ENCODE results near the gene SLC17A7.

The SLC17A7 gene

GRCh38 chr19:49407482-49408015 is 33.8 kb downstream of the SLC17A7 start:
- H3K9me3 ChIP-seq, result no peaks in the 10 kb centered on the region
- intact Hi-C loops (cut with DNase I; ENCODE audit: low total_unique reads), result no loop called here
- H3K4me1 ChIP-seq, result no peaks in the 10 kb centered on the region

DNA sequence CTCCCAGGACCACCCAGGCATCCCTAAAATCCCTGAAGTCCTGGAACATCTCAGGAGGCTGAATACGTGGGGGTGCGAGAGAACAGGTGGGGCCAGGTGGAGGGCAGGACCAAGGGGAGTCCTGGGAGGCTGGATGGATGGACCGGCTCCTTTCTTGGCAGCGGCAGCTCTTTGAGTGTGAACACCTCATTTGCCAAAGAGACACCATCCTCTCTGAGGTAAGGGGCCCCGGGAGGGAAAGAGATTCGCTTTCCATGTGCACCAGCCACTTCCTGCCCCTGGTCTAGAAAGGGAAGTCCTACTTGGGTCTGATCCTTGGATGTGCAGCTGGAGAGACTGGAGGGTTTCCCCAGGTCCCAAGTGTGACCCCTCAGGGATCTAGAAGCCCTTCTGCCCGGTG is 34.2 kb downstream of the SLC17A7 start:
- Histone ChIP-seq H3K9me3 (no peaks in the 10 kb centered on the region), H3K27ac (no peak overlapping the region)
- intact Hi-C loops (cut with DNase I; ENCODE audit: low total_unique reads), result no loop called here

More at GRCh38 chr19:49407482-49408015, 33.8 kb downstream of the SLC17A7 start:
- Histone ChIP-seq H3K27me3 (peaks cover 0 to 16% of the 10 kb centered on the region in 2 donors), H3K36me3 (no peaks in the 10 kb centered on the region), H3K4me3 (no peak overlapping the region), H3K27ac (no peak overlapping the region)
- DNase-seq, result no peak
- TF ChIP-seq, protein P1, sequence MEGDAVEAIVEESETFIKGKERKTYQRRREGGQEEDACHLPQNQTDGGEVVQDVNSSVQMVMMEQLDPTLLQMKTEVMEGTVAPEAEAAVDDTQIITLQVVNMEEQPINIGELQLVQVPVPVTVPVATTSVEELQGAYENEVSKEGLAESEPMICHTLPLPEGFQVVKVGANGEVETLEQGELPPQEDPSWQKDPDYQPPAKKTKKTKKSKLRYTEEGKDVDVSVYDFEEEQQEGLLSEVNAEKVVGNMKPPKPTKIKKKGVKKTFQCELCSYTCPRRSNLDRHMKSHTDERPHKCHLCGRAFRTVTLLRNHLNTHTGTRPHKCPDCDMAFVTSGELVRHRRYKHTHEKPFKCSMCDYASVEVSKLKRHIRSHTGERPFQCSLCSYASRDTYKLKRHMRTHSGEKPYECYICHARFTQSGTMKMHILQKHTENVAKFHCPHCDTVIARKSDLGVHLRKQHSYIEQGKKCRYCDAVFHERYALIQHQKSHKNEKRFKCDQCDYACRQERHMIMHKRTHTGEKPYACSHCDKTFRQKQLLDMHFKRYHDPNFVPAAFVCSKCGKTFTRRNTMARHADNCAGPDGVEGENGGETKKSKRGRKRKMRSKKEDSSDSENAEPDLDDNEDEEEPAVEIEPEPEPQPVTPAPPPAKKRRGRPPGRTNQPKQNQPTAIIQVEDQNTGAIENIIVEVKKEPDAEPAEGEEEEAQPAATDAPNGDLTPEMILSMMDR (IDR thresholded peaks at IDR 0.05), result no peak

GRCh38 chr19:49403404-49404187 is 37.7 kb downstream of the SLC17A7 start:
- Histone ChIP-seq H3K4me3 (no peak overlapping the region), H3K9me3 (no peaks in the 10 kb centered on the region), H3K36me3 (no peaks in the 10 kb centered on the region), H3K4me1 (no peaks in the 10 kb centered on the region), H3K27me3 (peaks cover 0 to 17% of the 10 kb centered on the region in 2 donors), H3K27ac (no peak overlapping the region)
- TF ChIP-seq, protein P1 (IDR thresholded peaks at IDR 0.05), result no peak
- intact Hi-C loops (cut with DNase I; ENCODE audit: low total_unique reads), result no loop called here
- DNase-seq, result no peak

More for the DNA sequence above, 34.2 kb downstream of the SLC17A7 start:
- H3K27me3 ChIP-seq, result peaks cover 0 to 20% of the 10 kb centered on the region in 2 donors
- no peak for DNase-seq
- no peak overlapping the region for H3K4me3 ChIP-seq
- no peaks in the 10 kb centered on the region for H3K4me1 ChIP-seq
- H3K36me3 ChIP-seq, result no peaks in the 10 kb centered on the region
- TF ChIP-seq, protein P1 (IDR thresholded peaks at IDR 0.05), result no peak

DNA sequence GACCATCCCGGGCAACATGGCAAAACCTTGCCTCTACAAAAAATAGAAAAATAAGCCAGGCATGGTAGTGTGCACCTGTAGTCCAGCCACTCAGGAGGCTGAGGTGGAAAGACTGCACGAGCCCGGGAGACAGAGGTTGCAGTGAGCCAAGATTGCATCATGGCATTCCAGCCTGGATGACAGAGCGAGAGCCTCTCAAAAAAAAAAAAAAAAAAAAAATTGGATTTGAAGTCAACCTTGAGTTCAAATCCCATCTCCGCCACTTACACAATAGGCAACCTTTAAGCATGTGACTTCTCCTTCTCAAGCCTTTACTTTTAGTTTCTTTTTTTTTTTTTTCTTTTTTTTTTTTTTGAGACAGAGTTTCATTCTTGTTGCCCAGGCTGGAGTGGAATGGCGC is 41.3 kb downstream of the SLC17A7 start:
- Histone ChIP-seq H3K36me3 (no peaks in the 10 kb centered on the region), H3K27ac (no peak overlapping the region), H3K9me3 (no peaks in the 10 kb centered on the region), H3K4me1 (no peaks in the 10 kb centered on the region), H3K4me3 (no peak overlapping the region), H3K27me3 (peaks cover 0 to 35% of the 10 kb centered on the region in 2 donors)
- intact Hi-C loops (cut with DNase I; ENCODE audit: low total_unique reads), result no loop called here
- TF ChIP-seq, protein P1 (IDR thresholded peaks at IDR 0.05), result no peak
- DNase-seq, result no peak

DNA sequence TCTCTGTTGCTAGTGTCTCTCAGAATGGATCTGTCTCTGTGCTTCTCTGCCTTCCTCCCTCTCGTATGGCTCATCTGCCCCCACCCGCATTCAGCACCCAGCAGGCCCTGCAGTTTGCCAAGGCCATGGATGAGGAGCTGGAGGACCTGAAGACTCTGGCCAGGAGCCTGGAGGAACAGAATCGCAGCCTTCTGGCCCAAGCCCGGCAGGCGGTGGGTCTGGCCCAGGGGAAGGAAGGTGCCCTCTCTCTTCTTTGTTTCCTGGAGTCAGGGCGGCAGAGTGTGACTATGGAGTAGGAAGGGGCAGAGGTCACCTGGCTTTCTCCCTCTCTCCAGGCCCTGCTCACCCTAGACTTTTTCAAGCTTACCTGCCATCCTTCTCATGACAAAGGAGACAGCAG is 42.4 kb downstream of the SLC17A7 start:
- no peaks in the 10 kb centered on the region for H3K9me3 ChIP-seq
- no peak overlapping the region for H3K4me3 ChIP-seq
- intact Hi-C loops (cut with DNase I; ENCODE audit: low total_unique reads), result loop anchor here (5.0 kb wide), 1 partner anchor 33 kb away; no protein-coding TSS in a partner anchor
- no peak for DNase-seq
- H3K27ac ChIP-seq, result no peak overlapping the region
- peaks cover 0 to 46% of the 10 kb centered on the region in 2 donors for H3K27me3 ChIP-seq
- H3K36me3 ChIP-seq, result no peaks in the 10 kb centered on the region
- H3K4me1 ChIP-seq, result no peaks in the 10 kb centered on the region
- TF ChIP-seq, protein P1 (IDR thresholded peaks at IDR 0.05), result no peak
